GM10248 (cell line): ENCODE data around the gene PEX16.
"Not testable (repeated sequence)": the region's sequence is repeated elsewhere in the genome, so short reads cannot be mapped to it uniquely, and the experiment has no call there.

Experiments
- CTCF ChIA-PET: fragments of 300-600 bp; sonication (Branson Sonifier 250); formaldehyde crosslinking; extraction: SDS; loops from one replicate; lab custom pipeline; 2021; ENCODE audit warnings: antibody characterized with exemption; lab: Yijun Ruan, JAX
- POLR2A ChIA-PET: fragments of 350-650 bp; sonication (Branson Sonifier 250); formaldehyde crosslinking; extraction: SDS; loops from one replicate; lab custom pipeline; 2020; ENCODE audit warnings: antibody characterized with exemption; lab: Yijun Ruan, JAX
- DNase-seq: peaks from one replicate; pipeline ENCODE4 v3.0.0; 2012; ENCODE audit errors: extremely low spot score
- TF ChIP-seq, protein P1 (sequence below): IDR thresholded peaks from 2 replicates; pipeline ENCODE4 v1.5.1; 2012; ENCODE audit warnings: mild to moderate bottlenecking, low read depth; ENCODE audit errors: extremely low read depth, missing control alignments, control extremely low read depth

The PEX16 gene

DNA sequence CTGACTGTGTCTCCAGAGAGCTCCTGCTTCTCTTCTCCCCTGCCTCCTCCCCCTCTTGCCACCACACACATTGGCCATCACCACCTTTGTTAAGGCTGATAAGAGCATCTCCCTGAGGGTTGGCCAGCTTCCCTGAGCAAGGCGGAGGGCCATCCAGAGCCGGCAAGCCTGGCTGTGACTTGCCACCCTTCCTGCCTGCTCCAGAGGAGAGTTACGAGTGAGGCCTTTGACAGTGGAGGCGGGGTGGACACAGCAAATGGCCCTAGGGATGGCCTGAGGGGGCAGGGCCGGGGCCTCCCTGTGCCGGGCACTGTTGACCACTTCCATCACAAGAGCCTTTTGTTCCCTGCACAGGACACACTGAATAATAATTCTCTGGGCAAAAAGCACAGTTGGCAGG lies 16.1 kb downstream of the PEX16 start:
- no peak for DNase-seq
- ChIA-PET CTCF (interaction anchor here (1.4 to 1.9 kb wide), 2 partner anchors 15 to 63 kb away, joined by 3 to 5 read pairs; no protein-coding TSS in a partner anchor), POLR2A (no interaction called here)
- TF ChIP-seq, protein P1, sequence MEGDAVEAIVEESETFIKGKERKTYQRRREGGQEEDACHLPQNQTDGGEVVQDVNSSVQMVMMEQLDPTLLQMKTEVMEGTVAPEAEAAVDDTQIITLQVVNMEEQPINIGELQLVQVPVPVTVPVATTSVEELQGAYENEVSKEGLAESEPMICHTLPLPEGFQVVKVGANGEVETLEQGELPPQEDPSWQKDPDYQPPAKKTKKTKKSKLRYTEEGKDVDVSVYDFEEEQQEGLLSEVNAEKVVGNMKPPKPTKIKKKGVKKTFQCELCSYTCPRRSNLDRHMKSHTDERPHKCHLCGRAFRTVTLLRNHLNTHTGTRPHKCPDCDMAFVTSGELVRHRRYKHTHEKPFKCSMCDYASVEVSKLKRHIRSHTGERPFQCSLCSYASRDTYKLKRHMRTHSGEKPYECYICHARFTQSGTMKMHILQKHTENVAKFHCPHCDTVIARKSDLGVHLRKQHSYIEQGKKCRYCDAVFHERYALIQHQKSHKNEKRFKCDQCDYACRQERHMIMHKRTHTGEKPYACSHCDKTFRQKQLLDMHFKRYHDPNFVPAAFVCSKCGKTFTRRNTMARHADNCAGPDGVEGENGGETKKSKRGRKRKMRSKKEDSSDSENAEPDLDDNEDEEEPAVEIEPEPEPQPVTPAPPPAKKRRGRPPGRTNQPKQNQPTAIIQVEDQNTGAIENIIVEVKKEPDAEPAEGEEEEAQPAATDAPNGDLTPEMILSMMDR, result no peak

DNA sequence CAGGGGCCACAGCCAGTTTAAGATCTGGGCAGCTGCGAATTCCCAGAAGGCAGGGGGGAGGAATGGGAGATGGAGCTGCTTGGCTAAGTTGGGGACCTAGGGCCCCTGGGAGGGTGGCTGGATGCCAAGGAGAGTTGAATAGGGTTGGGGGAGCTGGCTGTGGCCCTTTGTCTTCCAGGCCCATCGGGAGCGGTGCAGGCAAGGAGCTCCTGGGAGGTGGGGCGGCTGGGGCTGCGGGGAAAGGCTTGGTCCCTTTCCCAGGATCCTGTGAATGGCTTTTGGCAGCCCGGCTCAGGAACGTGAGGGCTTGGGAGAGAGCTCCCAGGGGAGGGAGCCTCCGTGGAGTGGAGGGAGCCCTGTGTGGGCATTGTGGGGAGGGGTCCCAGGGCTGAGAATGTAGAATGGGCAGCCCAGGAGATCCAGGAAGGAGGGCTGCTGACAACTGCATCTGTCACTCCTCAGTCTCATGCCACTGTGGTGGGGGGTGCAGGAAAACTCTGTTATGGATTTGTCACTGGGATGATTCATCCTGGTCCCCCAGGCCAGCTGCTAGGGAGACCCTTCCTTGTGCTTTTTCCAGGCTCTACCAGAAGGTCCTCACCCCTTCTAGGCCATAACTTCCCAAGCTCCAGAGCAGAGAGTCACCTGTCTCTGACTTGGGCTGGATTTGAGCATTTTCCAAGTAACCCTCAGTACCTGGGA lies 16.6 kb downstream of the PEX16 start:
- DNase-seq, result no peak
- CTCF ChIA-PET, result interaction anchor here (1.4 to 1.9 kb wide), 2 partner anchors 15 to 64 kb away, joined by 3 to 5 read pairs; no protein-coding TSS in a partner anchor
- POLR2A ChIA-PET, result no interaction called here
- TF ChIP-seq, protein P1, result no peak

DNA sequence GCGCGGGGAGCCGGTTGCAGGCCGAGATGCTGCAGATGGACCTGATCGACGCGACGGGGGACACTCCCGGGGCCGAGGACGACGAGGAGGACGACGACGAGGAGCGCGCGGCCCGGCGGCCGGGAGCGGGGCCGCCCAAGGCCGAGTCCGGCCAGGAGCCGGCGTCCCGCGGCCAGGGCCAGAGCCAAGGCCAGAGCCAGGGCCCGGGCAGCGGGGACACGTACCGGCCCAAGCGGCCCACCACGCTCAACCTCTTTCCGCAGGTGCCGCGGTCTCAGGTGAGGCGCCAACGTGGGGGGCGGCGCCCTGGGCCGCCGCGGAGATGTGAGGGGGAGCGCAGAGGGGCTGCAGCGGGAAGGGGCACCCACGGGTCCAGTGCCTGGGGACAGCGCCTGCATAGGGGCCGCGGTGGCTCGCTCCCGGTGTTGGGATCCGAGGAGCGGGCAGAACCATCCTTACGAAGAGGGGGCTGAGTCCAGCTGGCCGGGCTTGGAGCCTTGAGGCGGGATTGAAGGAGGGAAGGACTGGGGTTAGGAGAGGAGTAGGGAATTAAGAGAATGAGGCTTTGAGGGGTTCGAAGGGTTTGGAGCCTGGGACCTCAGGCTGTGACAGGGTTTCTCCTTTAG lies 17.4 kb downstream of the PEX16 start:
- POLR2A ChIA-PET, result not testable (repeated sequence)

DNA sequence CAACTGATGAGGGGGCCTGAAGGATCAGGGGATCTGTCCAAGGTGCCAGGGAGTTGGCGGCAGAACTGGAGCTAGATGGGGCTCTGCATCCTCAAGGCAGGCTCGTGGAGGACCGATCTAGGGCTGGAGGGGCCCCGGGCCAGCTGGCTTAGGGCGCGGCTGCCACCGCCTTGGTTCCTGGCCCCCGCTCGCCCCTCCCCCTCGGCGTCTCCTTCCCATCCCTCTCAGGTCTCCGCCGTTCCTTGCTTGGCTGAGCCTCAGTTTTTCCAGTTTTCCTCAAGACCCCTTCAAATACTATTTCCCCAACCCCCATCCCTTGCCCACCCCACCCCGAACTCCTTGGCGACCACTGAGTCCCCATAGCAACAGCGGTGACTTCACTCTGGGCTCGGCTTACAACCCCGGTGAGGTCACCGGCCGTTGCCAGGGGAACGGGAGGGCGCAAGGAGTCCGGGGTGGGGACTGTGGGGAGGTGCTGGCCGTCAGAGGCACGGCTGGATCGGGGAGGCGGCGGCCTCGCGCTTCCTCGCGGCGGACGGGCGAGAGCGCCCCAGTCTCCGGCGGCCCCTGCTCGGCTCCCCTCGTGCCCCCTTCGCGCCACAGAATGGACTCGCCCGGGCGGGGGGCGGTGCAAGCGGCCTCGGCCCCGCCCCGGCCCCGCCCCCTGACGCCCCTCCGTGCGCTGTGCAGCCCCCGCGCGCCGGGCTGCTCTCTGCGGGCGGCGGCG lies 18.1 kb downstream of the PEX16 start:
- POLR2A ChIA-PET, result interaction anchor here (1.0 kb wide), 1 partner anchor 15 kb away, joined by 3 read pairs; no protein-coding TSS in a partner anchor

More for the DNA sequence above, 17.4 kb downstream of the PEX16 start:
- CTCF ChIA-PET, result interaction anchor here (1.4 kb wide), 1 partner anchor 14 kb away, joined by 3 read pairs; no protein-coding TSS in a partner anchor
- not testable (repeated sequence) for DNase-seq

DNA sequence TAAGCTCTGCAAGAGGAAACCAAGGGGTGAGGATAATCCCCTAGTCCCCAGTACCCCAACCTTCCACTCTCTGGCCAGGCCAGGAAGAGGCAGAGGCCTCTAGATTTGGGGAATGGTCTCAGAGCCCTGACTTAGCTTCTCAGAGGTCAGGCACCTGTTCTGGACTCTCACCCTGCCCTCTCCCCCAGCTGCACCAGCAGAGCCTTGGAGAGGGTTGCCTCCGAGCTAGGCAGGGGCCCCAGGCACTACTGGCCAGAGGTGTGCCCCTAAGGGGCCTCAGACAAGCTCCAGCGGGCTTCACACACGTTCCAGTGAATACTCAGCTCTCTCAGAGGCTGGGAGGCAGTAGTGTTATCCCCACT lies 18.6 kb downstream of the PEX16 start:
- POLR2A ChIA-PET, result interaction anchor here (1.0 kb wide), 1 partner anchor 15 kb away, joined by 3 read pairs; no protein-coding TSS in a partner anchor

More for the DNA sequence above, 18.1 kb downstream of the PEX16 start:
- TF ChIP-seq, protein P1, result no peak
- DNase-seq, result peak; percentile 83
- CTCF ChIA-PET, result interaction anchor here (1.1 kb wide), 1 partner anchor 40 kb away, joined by 3 read pairs; no protein-coding TSS in a partner anchor

DNA sequence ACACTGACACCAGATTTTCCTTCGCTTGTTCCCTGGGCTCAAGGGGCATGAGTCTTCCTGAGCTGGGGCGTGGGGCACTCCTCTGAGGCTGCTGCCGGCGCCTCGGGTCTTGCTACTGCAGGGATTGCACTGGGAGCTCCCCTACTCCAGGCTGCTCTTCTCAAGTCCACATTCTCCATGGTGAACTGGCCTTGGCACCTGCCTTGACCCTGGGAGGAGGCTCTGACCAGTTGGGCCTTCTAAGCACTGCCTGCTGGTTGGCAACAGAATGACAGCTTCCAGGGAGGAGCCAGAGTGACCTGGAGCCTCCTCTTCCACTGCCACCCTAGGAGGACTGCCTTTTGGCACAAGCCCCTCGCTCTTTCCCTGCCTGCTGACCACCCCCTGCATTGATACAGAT lies 20.1 kb downstream of the PEX16 start:
- DNase-seq, result no peak
- TF ChIP-seq, protein P1, result no peak
- CTCF ChIA-PET, result interaction anchor here (0.7 to 1.7 kb wide), 6 partner anchors 8 to 1323 kb away, joined by 3 to 4 read pairs (median 3); no protein-coding TSS in a partner anchor
- POLR2A ChIA-PET, result no interaction called here

More for the DNA sequence above, 18.6 kb downstream of the PEX16 start:
- DNase-seq, result no peak
- CTCF ChIA-PET, result interaction anchor here (1.1 kb wide), 1 partner anchor 40 kb away, joined by 3 read pairs; no protein-coding TSS in a partner anchor
- TF ChIP-seq, protein P1, result no peak
